ENCODE results near the gene NHSL2. TPM values are rescaled to one million over a fixed set of nuclear protein-coding genes. Genes with fewer than 3 reads are reported as not detected.

The NHSL2 gene
- total RNA-seq, 4 donors from 2014 or later, result 5.5 to 11.7 (median 7.2) TPM

- Histone ChIP-seq H3K4me1 (no peaks in the 10 kb centered on the region), H3K27ac (peak overlapping the region in 1 of 3 donors; percentile 22), H3K9me3 (no peaks in the 10 kb centered on the region), H3K27me3 (no peaks in the 10 kb centered on the region), H3K36me3 (no peaks in the 10 kb centered on the region), H3K4me3 (replicated peaks in 1 of 3) (peak overlapping the region in 1 of 3 donors; percentile 10)
- WGBS, 2 donors, result 20 to 27% methylated on average over 1 to 9 of the region's 70 CpGs
- intact Hi-C loops (cut with DNase I), result loop anchor here (5.0 kb wide), 1 partner anchor 114 kb away; the partner anchor contains the start of gene RTL5
- DNase-seq, result peak; percentile 81
- TF ChIP-seq, protein P1, sequence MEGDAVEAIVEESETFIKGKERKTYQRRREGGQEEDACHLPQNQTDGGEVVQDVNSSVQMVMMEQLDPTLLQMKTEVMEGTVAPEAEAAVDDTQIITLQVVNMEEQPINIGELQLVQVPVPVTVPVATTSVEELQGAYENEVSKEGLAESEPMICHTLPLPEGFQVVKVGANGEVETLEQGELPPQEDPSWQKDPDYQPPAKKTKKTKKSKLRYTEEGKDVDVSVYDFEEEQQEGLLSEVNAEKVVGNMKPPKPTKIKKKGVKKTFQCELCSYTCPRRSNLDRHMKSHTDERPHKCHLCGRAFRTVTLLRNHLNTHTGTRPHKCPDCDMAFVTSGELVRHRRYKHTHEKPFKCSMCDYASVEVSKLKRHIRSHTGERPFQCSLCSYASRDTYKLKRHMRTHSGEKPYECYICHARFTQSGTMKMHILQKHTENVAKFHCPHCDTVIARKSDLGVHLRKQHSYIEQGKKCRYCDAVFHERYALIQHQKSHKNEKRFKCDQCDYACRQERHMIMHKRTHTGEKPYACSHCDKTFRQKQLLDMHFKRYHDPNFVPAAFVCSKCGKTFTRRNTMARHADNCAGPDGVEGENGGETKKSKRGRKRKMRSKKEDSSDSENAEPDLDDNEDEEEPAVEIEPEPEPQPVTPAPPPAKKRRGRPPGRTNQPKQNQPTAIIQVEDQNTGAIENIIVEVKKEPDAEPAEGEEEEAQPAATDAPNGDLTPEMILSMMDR (IDR thresholded peaks at IDR 0.05), result peak; percentile 13 to 79 (median 50)
- TF ChIP-seq POLR2A (IDR thresholded peaks at IDR 0.05), result no peak
Observed at GRCh38 chrX:72018277-72019112, 107.8 kb downstream of the NHSL2 start.

GRCh38 chrX:72019487-72019886 lies 108.8 kb downstream of the NHSL2 start:
- DNase-seq, result no peak
- Histone ChIP-seq H3K27me3 (no peaks in the 10 kb centered on the region), H3K36me3 (no peaks in the 10 kb centered on the region), H3K4me1 (no peaks in the 10 kb centered on the region), H3K27ac (no peak overlapping the region), H3K9me3 (no peaks in the 10 kb centered on the region), H3K4me3 (replicated peaks in 1 of 3) (no peak overlapping the region)
- no peak for TF ChIP-seq POLR2A (IDR thresholded peaks at IDR 0.05)
- TF ChIP-seq, protein P1 (IDR thresholded peaks at IDR 0.05), result no peak
- intact Hi-C loops (cut with DNase I), result loop anchor here (5.0 kb wide), 1 partner anchor 113 kb away; the partner anchor contains the start of gene RTL5
- 89% methylated on average over 3 of the region's 3 CpGs; no CpG with 5 or more reads in 1 of the 2 donors for WGBS, 2 donors

DNA sequence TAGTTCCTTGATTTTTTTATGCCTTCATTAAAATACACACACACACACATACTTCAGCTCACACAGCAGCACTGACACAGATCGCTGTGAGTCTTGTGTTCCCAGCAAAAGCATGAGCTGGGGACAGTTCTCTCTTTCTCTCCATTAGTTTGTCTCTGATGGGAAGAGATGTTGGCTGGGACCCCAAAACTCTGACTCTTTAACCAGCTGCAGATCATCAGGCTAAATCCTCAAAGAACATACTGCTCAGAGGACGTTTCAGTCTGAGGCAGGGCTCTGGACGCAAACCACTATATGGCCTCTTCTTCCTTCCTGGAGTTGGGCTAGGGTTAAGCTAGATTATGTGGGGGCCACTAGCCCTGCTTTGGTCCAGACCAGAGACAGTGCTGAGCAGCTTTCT lies 109.6 kb downstream of the NHSL2 start:
- Histone ChIP-seq H3K27ac (no peak overlapping the region), H3K4me1 (no peaks in the 10 kb centered on the region), H3K36me3 (no peaks in the 10 kb centered on the region), H3K4me3 (replicated peaks in 1 of 3) (no peak overlapping the region), H3K27me3 (no peaks in the 10 kb centered on the region), H3K9me3 (no peaks in the 10 kb centered on the region)
- DNase-seq, result no peak
- intact Hi-C loops (cut with DNase I), result no loop called here
- 51 to 65% methylated on average over 3 of the region's 3 CpGs for WGBS, 2 donors
- TF ChIP-seq POLR2A (IDR thresholded peaks at IDR 0.05), result no peak
- TF ChIP-seq, protein P1 (IDR thresholded peaks at IDR 0.05), result no peak

- no peak for DNase-seq
- TF ChIP-seq, protein P1 (IDR thresholded peaks at IDR 0.05), result no peak
- TF ChIP-seq POLR2A (IDR thresholded peaks at IDR 0.05), result no peak
- Histone ChIP-seq H3K27me3 (no peaks in the 10 kb centered on the region), H3K4me1 (no peaks in the 10 kb centered on the region), H3K4me3 (replicated peaks in 1 of 3) (no peak overlapping the region), H3K27ac (no peak overlapping the region), H3K9me3 (no peaks in the 10 kb centered on the region), H3K36me3 (no peaks in the 10 kb centered on the region)
- intact Hi-C loops (cut with DNase I), result no loop called here
- WGBS, 2 donors, result 78% methylated on average over 3 of the region's 3 CpGs; no CpG with 5 or more reads in 1 of the 2 donors
Observed at GRCh38 chrX:72020788-72021187, 110.1 kb downstream of the NHSL2 start.

- Histone ChIP-seq H3K27ac (no peak overlapping the region), H3K27me3 (no peaks in the 10 kb centered on the region), H3K4me1 (no peaks in the 10 kb centered on the region), H3K4me3 (replicated peaks in 1 of 3) (no peak overlapping the region), H3K36me3 (no peaks in the 10 kb centered on the region), H3K9me3 (no peaks in the 10 kb centered on the region)
- intact Hi-C loops (cut with DNase I), result no loop called here
- WGBS, 2 donors, result 62 to 69% methylated on average over 2 of the region's 2 CpGs
- no peak for TF ChIP-seq POLR2A (IDR thresholded peaks at IDR 0.05)
- TF ChIP-seq, protein P1 (IDR thresholded peaks at IDR 0.05), result peak in 1 of 6 experiments; percentile 28
- DNase-seq, result no peak
Observed at GRCh38 chrX:72021975-72022374, 111.3 kb downstream of the NHSL2 start.

Measured in thyroid gland (tissue), 4 donors.